ENCODE results near the gene RAB7A.
"Not testable (repeated sequence)": the region's sequence is repeated elsewhere in the genome, so short reads cannot be mapped to it uniquely, and the experiment has no call there.

Gene RAB7A

GRCh38 chr3:128710816-128711433 lies 15.1 kb upstream of the RAB7A start:
- in situ Hi-C loops (cut with MboI; ENCODE audit: low sequenced_read_pairs), result no loop called here

GRCh38 chr3:128712848-128713247 lies 13.1 kb upstream of the RAB7A start:
- in situ Hi-C loops (cut with MboI; ENCODE audit: low sequenced_read_pairs), result no loop called here

- in situ Hi-C loops (cut with MboI; ENCODE audit: low sequenced_read_pairs), result no loop called here
These were observed 11.0 kb upstream of the RAB7A start for GRCh38 chr3:128714887-128715491.

- in situ Hi-C loops (cut with MboI; ENCODE audit: low sequenced_read_pairs), result not testable (repeated sequence)
These were observed 7.1 kb upstream of the RAB7A start for GRCh38 chr3:128718892-128719291.

- in situ Hi-C loops (cut with MboI; ENCODE audit: low sequenced_read_pairs), result no loop called here
These were observed 5.1 kb upstream of the RAB7A start for GRCh38 chr3:128720891-128721290.

- in situ Hi-C loops (cut with MboI; ENCODE audit: low sequenced_read_pairs), result no loop called here
These were observed 2.5 kb upstream of the RAB7A start for GRCh38 chr3:128723477-128723876.

GRCh38 chr3:128725547-128726022 lies 398 bp upstream of the RAB7A start:
- in situ Hi-C loops (cut with MboI; ENCODE audit: low sequenced_read_pairs), result no loop called here

GRCh38 chr3:128727059-128727458 lies 1.1 kb downstream of the RAB7A start:
- in situ Hi-C loops (cut with MboI; ENCODE audit: low sequenced_read_pairs), result no loop called here

- in situ Hi-C loops (cut with MboI; ENCODE audit: low sequenced_read_pairs), result no loop called here
These were observed 1.5 kb downstream of the RAB7A start for GRCh38 chr3:128727485-128727884.

GRCh38 chr3:128727996-128728395 lies 2.0 kb downstream of the RAB7A start:
- in situ Hi-C loops (cut with MboI; ENCODE audit: low sequenced_read_pairs), result no loop called here

GRCh38 chr3:128728521-128728920 lies 2.5 kb downstream of the RAB7A start:
- in situ Hi-C loops (cut with MboI; ENCODE audit: low sequenced_read_pairs), result not testable (repeated sequence)

GRCh38 chr3:128730471-128730870 lies 4.5 kb downstream of the RAB7A start:
- in situ Hi-C loops (cut with MboI; ENCODE audit: low sequenced_read_pairs), result no loop called here

GRCh38 chr3:128734523-128735189 lies 8.7 kb downstream of the RAB7A start:
- in situ Hi-C loops (cut with MboI; ENCODE audit: low sequenced_read_pairs), result no loop called here

GRCh38 chr3:128735287-128735686 lies 9.3 kb downstream of the RAB7A start:
- in situ Hi-C loops (cut with MboI; ENCODE audit: low sequenced_read_pairs), result no loop called here

- in situ Hi-C loops (cut with MboI; ENCODE audit: low sequenced_read_pairs), result no loop called here
These were observed 9.9 kb downstream of the RAB7A start for GRCh38 chr3:128735884-128736283.

- in situ Hi-C loops (cut with MboI; ENCODE audit: low sequenced_read_pairs), result no loop called here
These were observed 10.6 kb downstream of the RAB7A start for GRCh38 chr3:128736601-128737000.

GRCh38 chr3:128740621-128741020 lies 14.6 kb downstream of the RAB7A start:
- in situ Hi-C loops (cut with MboI; ENCODE audit: low sequenced_read_pairs), result no loop called here

GRCh38 chr3:128742821-128743594 lies 17.0 kb downstream of the RAB7A start:
- in situ Hi-C loops (cut with MboI; ENCODE audit: low sequenced_read_pairs), result no loop called here

- in situ Hi-C loops (cut with MboI; ENCODE audit: low sequenced_read_pairs), result no loop called here
These were observed 19.8 kb downstream of the RAB7A start for GRCh38 chr3:128745742-128746141.

GRCh38 chr3:128746881-128747280 lies 20.9 kb downstream of the RAB7A start:
- in situ Hi-C loops (cut with MboI; ENCODE audit: low sequenced_read_pairs), result no loop called here

- in situ Hi-C loops (cut with MboI; ENCODE audit: low sequenced_read_pairs), result no loop called here
These were observed 22.6 kb downstream of the RAB7A start for GRCh38 chr3:128748557-128748956.
